Neural cell (in vitro differentiated cells): ENCODE results near the gene VPS13C.

Experiments
- CTCF ChIP-seq: fragments of 450-650 bp; IDR thresholded peaks from 2 replicates; pipeline ENCODE4 v1.5.1; 2014; ENCODE audit warnings: antibody characterized with exemption, mild to moderate bottlenecking, moderate library complexity; ENCODE audit not compliant: poor library complexity, severe bottlenecking
- EP300 ChIP-seq: fragments of 450-650 bp; conservative IDR thresholded peaks from 2 replicates; pipeline ENCODE4 v1.6.1; 2014; ENCODE audit warnings: antibody characterized with exemption, mild to moderate bottlenecking, moderate library complexity; ENCODE audit not compliant: poor library complexity, severe bottlenecking
- EZH2 ChIP-seq: fragments of 200-600, 300-800 bp; shearing (Covaris generic), sonication (generic); IDR thresholded peaks from 2 replicates; pipeline ENCODE4 v1.6.1; 2014; ENCODE audit warnings: antibody characterized with exemption, low read length, borderline replicate concordance, mild to moderate bottlenecking; ENCODE audit not compliant: insufficient read depth, poor library complexity, severe bottlenecking
- MXI1 ChIP-seq: fragments of 450-650 bp; conservative IDR thresholded peaks from 2 replicates; pipeline ENCODE4 v1.6.1; 2014; ENCODE audit warnings: antibody characterized with exemption, mild to moderate bottlenecking; ENCODE audit not compliant: poor library complexity, severe bottlenecking
- POLR2AphosphoS5 ChIP-seq: IDR thresholded peaks from 2 replicates; pipeline ENCODE4 v1.6.1; 2012
- REST ChIP-seq: IDR thresholded peaks from 2 replicates; pipeline ENCODE4 v1.6.1; 2012; ENCODE audit warnings: borderline replicate concordance
- TAF1 ChIP-seq: IDR thresholded peaks from 2 replicates; pipeline ENCODE4 v1.6.1; 2012; ENCODE audit warnings: low read depth

GRCh38 chr15:62087671-62088352 lies 27.6 kb upstream of the VPS13C start:
- TF ChIP-seq CTCF (no peak), REST (no peak), EP300 (no peak), TAF1 (no peak), EZH2 (no peak), POLR2AphosphoS5 (no peak), MXI1 (no peak)
